BLaER1 (cell line): ENCODE measurements around the gene PCSK2.

Experiments used
- H3K27ac ChIP-seq: shearing (Covaris generic); formaldehyde crosslinking; 2 replicates; pipeline ENCODE4 v1.8.1; 2022
- H3K27me3 ChIP-seq: shearing (Covaris generic); formaldehyde crosslinking; 2 replicates; pipeline ENCODE4 v1.8.1; 2022
- H3K36me3 ChIP-seq: shearing (Covaris generic); formaldehyde crosslinking; 2 replicates; pipeline ENCODE4 v1.8.1; 2022
- H3K4me1 ChIP-seq: shearing (Covaris generic); formaldehyde crosslinking; 2 replicates; pipeline ENCODE4 v1.8.1; 2022
- H3K4me2 ChIP-seq: shearing (Covaris generic); formaldehyde crosslinking; 2 replicates; pipeline ENCODE4 v1.8.1; 2022
- H3K4me3 ChIP-seq: shearing (Covaris generic); formaldehyde crosslinking; 2 replicates; pipeline ENCODE4 v1.8.1; 2022
- H3K9ac ChIP-seq: shearing (Covaris generic); formaldehyde crosslinking; 2 replicates; pipeline ENCODE4 v1.8.1; 2022
- H3K9me3 ChIP-seq: shearing (Covaris generic); formaldehyde crosslinking; 2 replicates; pipeline ENCODE4 v1.8.1; 2022
- H4K20me1 ChIP-seq: shearing (Covaris generic); formaldehyde crosslinking; 2 replicates; pipeline ENCODE4 v1.8.1; 2022
- Cebpa-rat ChIP-seq: shearing (Covaris generic); IDR thresholded peaks from 2 replicates; pipeline ENCODE4 v1.8.1; 2022

PCSK2 gene

GRCh38 chr20:17419479-17420041 is 192.7 kb downstream of the PCSK2 start:
- H3K4me2 ChIP-seq: no peak overlapping the region
- TF ChIP-seq Cebpa-rat: no peak
- H4K20me1 ChIP-seq: no peaks in the 10 kb centered on the region
- no peaks in the 10 kb centered on the region for H3K36me3 ChIP-seq
- H3K27ac ChIP-seq: no peak overlapping the region
- H3K9me3 ChIP-seq: no peaks in the 10 kb centered on the region
- no peak overlapping the region for H3K9ac ChIP-seq
- H3K4me1 ChIP-seq: no peaks in the 10 kb centered on the region
- no peak overlapping the region for H3K4me3 ChIP-seq
- H3K27me3 ChIP-seq: no peaks in the 10 kb centered on the region

- H3K4me3 ChIP-seq: no peak overlapping the region
- H3K4me2 ChIP-seq: no peak overlapping the region
- no peak overlapping the region for H3K27ac ChIP-seq
- no peak overlapping the region for H3K9ac ChIP-seq
- no peaks in the 10 kb centered on the region for H3K4me1 ChIP-seq
- H3K36me3 ChIP-seq: no peaks in the 10 kb centered on the region
- no peaks in the 10 kb centered on the region for H3K27me3 ChIP-seq
- no peaks in the 10 kb centered on the region for H3K9me3 ChIP-seq
- H4K20me1 ChIP-seq: no peaks in the 10 kb centered on the region
- TF ChIP-seq Cebpa-rat: no peak
These were observed 194.7 kb downstream of the PCSK2 start for GRCh38 chr20:17421493-17421892.

GRCh38 chr20:17423782-17424181 is 196.9 kb downstream of the PCSK2 start:
- no peak for TF ChIP-seq Cebpa-rat
- Histone ChIP-seq H3K4me2 (no peak overlapping the region), H3K27ac (no peak overlapping the region), H3K4me3 (no peak overlapping the region), H3K36me3 (no peaks in the 10 kb centered on the region), H4K20me1 (no peaks in the 10 kb centered on the region), H3K9ac (no peak overlapping the region), H3K27me3 (no peaks in the 10 kb centered on the region), H3K9me3 (no peaks in the 10 kb centered on the region), H3K4me1 (no peaks in the 10 kb centered on the region)

DNA sequence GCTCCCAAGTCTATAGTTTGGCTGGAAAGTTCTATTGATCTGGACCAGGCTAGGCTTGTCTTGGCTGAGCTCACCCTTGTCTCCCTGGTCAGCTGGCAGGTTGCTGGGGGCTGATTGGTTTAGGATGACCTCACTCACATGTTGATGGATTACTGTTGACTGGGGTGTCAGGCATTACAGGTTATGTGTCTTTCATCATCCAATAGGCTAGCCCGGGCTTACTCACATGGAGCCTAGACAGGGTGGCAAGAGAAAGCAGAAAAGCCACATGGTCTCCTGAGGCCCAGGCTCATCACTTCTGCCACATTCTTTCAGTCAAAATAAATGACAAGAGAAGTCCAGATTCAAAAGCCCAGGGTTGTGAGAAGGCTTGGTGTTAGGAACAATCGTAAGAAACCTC is 200.8 kb downstream of the PCSK2 start:
- no peak for TF ChIP-seq Cebpa-rat
- H3K36me3 ChIP-seq: no peaks in the 10 kb centered on the region
- H3K4me2 ChIP-seq: no peak overlapping the region
- H3K4me3 ChIP-seq: no peak overlapping the region
- no peak overlapping the region for H3K27ac ChIP-seq
- H3K9ac ChIP-seq: no peak overlapping the region
- H3K27me3 ChIP-seq: no peaks in the 10 kb centered on the region
- no peaks in the 10 kb centered on the region for H3K9me3 ChIP-seq
- H4K20me1 ChIP-seq: no peaks in the 10 kb centered on the region
- H3K4me1 ChIP-seq: no peaks in the 10 kb centered on the region

DNA sequence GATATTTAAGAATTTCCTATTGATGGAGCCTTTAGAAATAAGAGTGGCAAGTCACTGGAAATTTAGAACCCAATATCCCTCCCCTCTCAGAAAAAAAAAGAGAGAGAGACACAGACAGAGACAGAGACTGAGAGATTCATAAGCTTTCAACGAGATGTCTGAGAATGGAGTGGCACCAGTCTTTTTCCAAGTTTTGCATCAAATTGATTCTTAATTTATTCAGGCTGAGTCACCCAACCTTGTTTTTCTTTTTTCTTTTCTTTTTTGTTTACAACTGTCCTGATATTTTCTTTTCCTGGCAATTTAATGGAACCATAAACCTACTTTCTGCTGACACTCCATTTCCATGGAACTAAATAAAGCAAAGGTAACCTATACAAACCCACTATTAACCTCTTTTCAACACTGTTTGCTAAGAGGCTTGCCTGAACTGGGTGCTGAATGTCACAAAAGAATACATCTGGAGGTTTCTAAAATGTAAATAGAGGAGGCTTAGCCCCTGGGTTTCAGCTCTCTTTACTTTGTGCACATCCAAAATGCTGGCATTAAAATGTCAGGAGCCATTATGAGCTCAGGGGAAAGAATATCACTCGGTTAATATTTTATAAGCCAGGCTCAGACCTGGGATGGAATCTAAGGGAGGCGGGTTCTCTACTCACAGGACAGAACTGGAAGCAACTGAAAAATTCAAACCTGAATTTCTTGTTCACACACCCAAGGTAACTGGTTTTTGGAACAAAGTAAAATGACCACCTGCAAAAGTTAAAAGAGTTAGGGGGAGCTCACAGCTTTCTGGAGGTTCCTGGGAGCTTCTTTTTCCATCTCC is 203.5 kb downstream of the PCSK2 start:
- Histone ChIP-seq H3K27me3 (no peaks in the 10 kb centered on the region), H4K20me1 (no peaks in the 10 kb centered on the region), H3K4me2 (no peak overlapping the region), H3K27ac (no peak overlapping the region), H3K4me3 (no peak overlapping the region), H3K9me3 (no peaks in the 10 kb centered on the region), H3K36me3 (no peaks in the 10 kb centered on the region), H3K9ac (no peak overlapping the region), H3K4me1 (no peaks in the 10 kb centered on the region)
- TF ChIP-seq Cebpa-rat: no peak

- Histone ChIP-seq H3K4me2 (no peak overlapping the region), H3K4me3 (no peak overlapping the region), H3K36me3 (no peaks in the 10 kb centered on the region), H3K27ac (no peak overlapping the region), H3K4me1 (no peaks in the 10 kb centered on the region), H3K9ac (no peak overlapping the region), H3K27me3 (no peaks in the 10 kb centered on the region), H3K9me3 (no peaks in the 10 kb centered on the region), H4K20me1 (no peaks in the 10 kb centered on the region)
- no peak for TF ChIP-seq Cebpa-rat
These were observed 205.0 kb downstream of the PCSK2 start for GRCh38 chr20:17431621-17432364.

DNA sequence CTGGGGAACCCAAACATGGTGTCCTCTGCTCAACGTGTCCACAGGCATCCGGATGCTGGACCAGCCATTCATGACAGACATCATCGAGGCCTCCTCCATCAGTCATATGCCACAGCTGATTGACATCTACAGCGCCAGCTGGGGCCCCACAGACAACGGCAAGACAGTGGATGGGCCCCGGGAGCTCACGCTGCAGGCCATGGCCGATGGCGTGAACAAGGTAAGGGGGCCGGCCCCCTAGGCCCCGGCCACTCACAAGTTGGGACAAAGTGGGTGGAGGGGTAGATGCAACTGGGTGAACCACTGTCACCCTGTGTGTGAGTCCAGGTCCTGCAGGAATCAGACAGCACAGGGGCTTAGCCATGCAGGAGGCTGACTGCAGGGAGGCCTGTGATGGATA is 209.8 kb downstream of the PCSK2 start:
- no peak for TF ChIP-seq Cebpa-rat
- Histone ChIP-seq H3K9me3 (no peaks in the 10 kb centered on the region), H3K27ac (no peak overlapping the region), H3K4me1 (no peaks in the 10 kb centered on the region), H3K9ac (no peak overlapping the region), H4K20me1 (no peaks in the 10 kb centered on the region), H3K4me2 (no peak overlapping the region), H3K27me3 (no peaks in the 10 kb centered on the region), H3K4me3 (no peak overlapping the region), H3K36me3 (no peaks in the 10 kb centered on the region)

GRCh38 chr20:17437251-17437650 is 210.4 kb downstream of the PCSK2 start:
- H3K4me1 ChIP-seq: no peaks in the 10 kb centered on the region
- no peaks in the 10 kb centered on the region for H3K9me3 ChIP-seq
- H3K4me3 ChIP-seq: no peak overlapping the region

GRCh38 chr20:17438436-17439039 is 211.7 kb downstream of the PCSK2 start:
- Histone ChIP-seq H3K27me3 (no peaks in the 10 kb centered on the region), H3K4me3 (no peak overlapping the region), H3K36me3 (no peaks in the 10 kb centered on the region), H3K9me3 (no peaks in the 10 kb centered on the region), H3K9ac (no peak overlapping the region), H3K27ac (no peak overlapping the region), H3K4me2 (no peak overlapping the region), H4K20me1 (no peaks in the 10 kb centered on the region), H3K4me1 (no peaks in the 10 kb centered on the region)
- no peak for TF ChIP-seq Cebpa-rat

More at GRCh38 chr20:17437251-17437650, 210.4 kb downstream of the PCSK2 start:
- no peak for TF ChIP-seq Cebpa-rat
- no peaks in the 10 kb centered on the region for H3K27me3 ChIP-seq
- H4K20me1 ChIP-seq: no peaks in the 10 kb centered on the region
- H3K36me3 ChIP-seq: no peaks in the 10 kb centered on the region
- no peak overlapping the region for H3K4me2 ChIP-seq
- no peak overlapping the region for H3K27ac ChIP-seq
- no peak overlapping the region for H3K9ac ChIP-seq
